GM21528 (cell line): ENCODE results near the gene C2orf92.

Source experiments
- ATAC-seq: cut with Tn5 transposase; IDR thresholded peaks from one replicate; pipeline ENCODE4 v1.9.1; 2021; ENCODE audit warnings: mild to moderate bottlenecking, moderate library complexity; ENCODE audit not compliant: unreplicated experiment, low FRiP score

Gene C2orf92

DNA sequence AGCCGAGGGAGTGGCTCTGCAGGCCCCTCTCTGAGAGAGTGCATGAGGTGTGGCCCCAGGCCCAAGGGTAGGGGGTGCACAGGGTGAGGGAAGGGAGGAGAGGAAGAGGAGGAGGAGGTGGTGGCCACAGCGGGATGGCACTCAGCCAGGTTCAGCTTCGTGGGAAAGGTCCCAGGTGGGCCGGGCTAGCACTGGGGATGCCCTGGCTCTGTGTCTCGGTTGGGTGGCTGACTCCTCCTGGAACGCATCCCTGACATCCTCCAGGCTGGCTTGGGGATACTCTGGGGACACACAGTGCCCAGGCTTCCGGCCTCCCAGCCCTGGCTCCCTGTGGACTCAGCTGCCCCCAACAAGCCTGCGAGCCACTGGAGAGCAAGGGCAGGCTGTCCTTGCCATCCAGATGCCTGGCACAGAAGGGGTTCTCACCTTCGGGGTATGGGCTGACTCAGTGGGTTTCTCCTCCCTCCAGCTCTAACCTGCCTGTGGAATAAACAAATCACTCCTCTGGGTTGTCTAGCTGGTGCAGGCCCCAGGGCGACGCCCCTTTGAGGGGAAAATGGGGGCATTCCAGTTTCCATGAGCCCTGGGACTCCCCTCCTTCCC is 43.3 kb downstream of the C2orf92 start:
- ATAC-seq, result no peak

- no peak for ATAC-seq
Measured at GRCh38 chr2:97713296-97714083, 44.0 kb downstream of the C2orf92 start, which contains the start of gene ZAP70. Gene ZAP70, plus strand, starts transcription at chr2:97713576. Its CDS starts 10,461 bp downstream, at chr2:97724037.

- ATAC-seq, result no peak
Measured at GRCh38 chr2:97714084-97714949, 44.8 kb downstream of the C2orf92 start.

DNA sequence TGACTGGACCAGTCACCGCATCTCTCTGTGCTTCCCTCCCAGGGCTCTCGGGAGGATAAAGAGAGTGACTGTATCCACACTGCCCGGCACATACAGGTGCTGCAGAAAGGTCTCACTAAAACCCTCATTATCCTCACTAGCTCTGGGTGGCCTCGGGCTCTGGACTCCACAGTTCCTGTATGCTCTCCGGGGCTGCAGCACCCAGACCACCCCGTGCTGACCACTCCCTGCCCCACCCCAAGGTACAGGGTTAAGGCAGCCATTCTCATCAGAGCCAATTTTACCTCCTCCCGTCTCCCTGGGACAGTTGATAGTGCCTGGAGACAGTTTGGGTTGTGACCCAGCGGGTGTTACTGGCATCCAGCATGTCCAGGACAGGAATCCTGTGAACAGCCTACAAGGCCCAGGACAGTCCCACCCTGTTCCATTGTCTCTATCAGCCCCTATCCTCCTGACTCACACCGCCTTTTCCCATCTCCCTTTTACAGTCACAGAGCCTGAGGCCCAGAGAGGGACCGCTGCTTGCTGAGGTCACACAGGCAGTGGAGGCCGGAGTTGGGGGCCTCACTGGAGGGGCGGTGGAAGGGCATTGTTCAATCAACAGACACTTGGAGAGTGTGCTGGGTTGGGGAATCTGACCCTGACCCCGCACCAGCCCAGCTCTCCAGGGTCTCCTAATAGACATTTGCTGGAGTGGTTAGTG is 45.6 kb downstream of the C2orf92 start:
- no peak for ATAC-seq

DNA sequence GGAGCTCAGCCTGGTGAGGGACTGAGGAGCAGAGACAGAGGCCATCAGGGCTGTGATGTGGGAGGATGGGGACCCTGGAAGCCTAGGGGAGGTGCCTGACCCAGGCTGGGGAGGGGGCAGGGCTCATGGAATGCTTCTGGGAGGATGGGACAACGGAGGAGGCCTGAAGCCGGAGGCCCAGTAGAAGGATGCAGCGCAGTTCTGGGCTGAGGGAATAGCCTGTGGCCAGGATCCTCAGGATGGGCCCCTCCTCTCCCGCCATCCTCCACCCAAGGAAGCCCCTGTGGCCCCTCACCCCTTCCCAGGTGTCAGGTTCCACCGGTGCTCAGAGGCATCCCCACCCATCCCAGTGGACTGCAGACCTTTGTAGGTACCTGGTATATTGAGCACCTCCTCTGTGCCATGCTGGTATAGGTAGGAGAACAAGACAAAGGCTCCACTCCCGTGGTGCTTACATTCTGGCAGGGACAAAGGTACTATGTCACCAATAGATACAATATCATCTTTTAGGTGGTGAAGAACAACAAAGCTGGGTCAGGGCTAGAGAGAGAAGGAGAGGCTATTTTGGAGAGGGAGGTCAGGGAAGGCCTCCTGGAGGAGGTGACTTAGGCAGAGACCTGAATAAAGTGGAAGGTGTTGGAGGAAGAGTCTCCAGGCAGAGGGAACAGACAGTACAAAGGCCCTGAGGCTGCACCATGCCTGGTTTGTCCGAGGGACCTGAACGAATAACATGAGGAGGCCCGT is 46.6 kb downstream of the C2orf92 start:
- no peak for ATAC-seq

DNA sequence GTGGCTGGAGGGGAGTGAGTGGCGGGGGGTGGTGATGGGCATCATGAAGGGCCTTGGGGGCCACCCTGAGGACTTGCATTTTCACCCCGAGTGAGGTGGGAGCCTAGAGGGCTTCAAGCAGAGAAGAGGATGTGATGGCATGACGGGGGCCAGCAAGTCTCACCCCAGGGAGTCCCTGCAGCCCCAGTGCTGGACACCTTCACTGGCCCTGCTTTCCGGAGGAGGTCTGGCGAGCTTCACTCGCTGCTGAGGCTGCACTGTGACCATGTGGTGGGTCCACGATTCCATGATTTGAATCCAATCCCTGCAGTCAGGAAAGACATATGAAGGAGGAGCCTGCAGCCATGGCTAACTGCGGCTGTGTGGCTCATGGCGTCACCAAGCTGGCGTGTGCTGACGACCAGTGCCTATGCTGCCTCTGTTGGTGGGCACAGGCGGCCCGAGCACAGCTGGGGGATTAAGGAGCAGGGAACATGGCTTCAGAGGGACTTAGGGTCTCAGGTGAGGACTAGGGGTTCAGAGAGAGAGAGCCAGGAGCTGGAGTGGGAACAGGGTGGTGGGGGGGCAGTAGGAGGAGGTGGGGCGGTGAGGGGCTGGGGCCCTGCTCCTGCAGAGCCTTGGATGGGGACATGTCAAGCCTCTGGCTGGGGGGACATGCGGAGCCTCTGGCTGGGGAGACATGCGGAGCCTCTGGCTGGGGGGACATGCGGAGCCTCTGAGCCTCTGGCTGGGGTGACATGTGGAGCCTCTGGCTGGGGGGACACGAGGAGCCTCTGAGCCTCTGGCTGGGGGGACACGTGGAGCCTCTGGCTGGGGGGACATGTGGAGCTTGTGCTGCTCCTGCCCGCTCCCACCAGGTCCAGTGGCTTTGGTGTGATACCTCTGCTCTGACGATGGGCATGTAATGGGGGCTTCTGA is 47.4 kb downstream of the C2orf92 start:
- ATAC-seq, result no peak

GRCh38 chr2:97717613-97717995 is 48.1 kb downstream of the C2orf92 start:
- ATAC-seq, result no peak

GRCh38 chr2:97718051-97718882 is 48.8 kb downstream of the C2orf92 start:
- no peak for ATAC-seq

GRCh38 chr2:97718942-97719341 is 49.4 kb downstream of the C2orf92 start:
- ATAC-seq, result no peak

DNA sequence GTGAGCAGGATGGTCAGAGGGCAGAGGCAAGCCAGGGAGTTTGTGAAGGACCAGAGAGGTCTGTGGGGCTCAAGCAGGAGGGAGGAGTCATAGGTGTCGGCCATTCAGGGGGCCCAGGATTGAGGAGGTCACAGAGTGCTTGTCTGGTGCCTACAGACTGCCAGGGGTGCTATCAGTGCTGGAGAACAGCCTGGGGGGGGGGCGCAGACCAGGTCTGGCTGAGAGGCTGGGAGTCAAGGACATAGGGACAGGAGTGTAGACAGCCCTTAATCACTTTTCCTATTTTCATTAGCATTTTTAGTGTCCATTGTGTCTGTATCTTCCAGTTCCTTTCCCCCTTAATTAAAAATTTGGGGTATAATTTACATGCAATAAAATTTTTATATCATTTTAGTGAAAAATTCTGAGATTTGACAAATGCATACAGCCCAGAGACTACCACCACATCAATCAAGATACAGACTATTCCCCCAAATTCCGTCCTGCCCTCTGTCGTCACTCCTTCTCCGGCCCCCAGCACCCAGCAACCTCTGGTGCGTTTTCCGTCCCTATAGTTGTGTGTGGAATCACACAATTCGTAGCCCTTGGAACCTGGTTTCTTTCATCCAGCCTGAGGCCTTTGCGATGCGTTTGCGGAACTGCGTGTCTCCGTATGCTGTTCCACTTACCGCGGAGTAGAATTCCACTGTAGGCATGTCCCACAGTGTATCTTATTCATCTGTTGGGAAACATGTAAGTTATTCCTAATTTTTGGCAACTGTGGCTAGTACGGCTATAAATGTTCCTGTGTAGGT is 50.0 kb downstream of the C2orf92 start:
- ATAC-seq, result no peak

- ATAC-seq, result no peak
Measured at GRCh38 chr2:97720746-97721145, 51.2 kb downstream of the C2orf92 start.

DNA sequence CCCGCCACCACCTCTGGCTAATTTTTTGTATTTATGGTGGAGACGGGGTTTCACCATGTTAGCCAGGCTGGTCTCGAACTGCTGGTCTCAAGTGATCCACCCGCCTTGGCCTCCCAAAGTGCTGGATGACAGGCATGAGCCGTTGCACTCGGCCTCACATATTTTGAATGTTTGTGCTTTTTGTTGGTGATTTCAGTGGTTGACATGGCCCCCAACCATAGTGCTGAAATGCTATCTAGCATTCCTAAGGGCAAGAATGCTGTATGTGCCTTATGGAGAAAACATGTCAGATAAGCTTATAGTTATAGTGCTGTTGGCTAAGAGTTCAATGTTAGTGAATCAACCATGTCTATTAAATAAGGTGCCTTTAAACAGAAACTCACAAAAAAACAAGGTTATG is 52.7 kb downstream of the C2orf92 start:
- no peak for ATAC-seq

DNA sequence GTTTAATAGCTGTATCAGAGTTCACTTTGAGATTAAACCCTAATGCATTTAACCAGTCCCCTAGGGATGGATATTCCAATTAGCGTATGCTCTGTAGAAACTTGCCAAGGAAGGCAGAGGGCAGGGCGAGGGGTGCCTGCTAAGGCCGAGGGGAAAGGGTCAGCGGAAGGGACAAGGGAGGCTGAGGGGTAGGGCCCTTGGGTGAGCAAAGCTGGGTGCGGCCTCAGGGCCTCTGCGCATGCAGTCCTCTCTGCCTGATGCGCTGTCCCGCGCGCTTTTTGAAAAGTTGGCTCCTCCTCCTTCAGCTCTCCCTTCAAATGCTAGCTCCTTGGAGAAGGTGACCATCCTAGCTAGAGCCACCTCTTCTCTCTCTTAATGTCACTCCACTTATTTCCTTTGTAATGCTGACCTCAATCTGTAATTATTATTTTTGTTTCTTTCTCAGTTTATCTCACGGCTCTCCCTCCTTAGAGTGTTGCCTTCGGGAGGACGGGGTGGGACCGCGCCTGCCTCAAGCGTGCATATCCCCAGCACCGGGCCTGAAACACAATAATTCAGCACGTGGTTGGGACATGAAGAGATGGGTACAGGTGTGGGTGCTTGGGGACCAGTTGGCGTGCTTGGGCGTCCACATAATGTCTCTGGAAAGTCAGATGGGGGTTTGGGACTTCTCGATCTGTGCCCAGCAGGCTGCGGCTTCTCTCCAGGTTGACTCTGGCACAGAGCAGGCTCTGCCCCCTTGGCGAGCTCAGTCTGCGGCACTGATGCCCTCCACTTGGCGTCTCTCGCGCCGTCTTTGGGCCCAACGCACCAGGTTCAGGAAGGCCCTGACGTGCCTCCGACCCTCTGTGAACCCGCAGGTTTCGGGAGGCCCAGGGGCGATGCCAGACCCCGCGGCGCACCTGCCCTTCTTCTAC is 53.9 kb downstream of the C2orf92 start:
- no peak for ATAC-seq

GRCh38 chr2:97724073-97724410 is 54.5 kb downstream of the C2orf92 start:
- ATAC-seq, result no peak

- ATAC-seq, result no peak
Measured at GRCh38 chr2:97724501-97724900, 55.0 kb downstream of the C2orf92 start.

- ATAC-seq, result no peak
Measured at GRCh38 chr2:97724946-97725688, 55.6 kb downstream of the C2orf92 start.
